ENCODE measurements around the gene SORT1. TPM values are rescaled to one million over a fixed set of nuclear protein-coding genes. Genes with fewer than 3 reads are reported as not detected.
"Not testable (repeated sequence)": the region's sequence is repeated elsewhere in the genome, so short reads cannot be mapped to it uniquely, and the experiment has no call there.

SORT1 gene
- total RNA-seq (2014; rRNA removed; shearing (Covaris generic)), result 22.0 and 28.3 TPM in 2 replicates

GRCh38 chr1:109397581-109398342 is at the start of gene SORT1:
SORT1 (minus strand) TSS chr1:109397918; CDS start chr1:109397892, 26 bp downstream.
- DNase-seq (ENCODE audit: low read depth), result peak; percentile 89

- not testable (repeated sequence) for DNase-seq (ENCODE audit: low read depth)
These were observed 48.4 kb upstream of the SORT1 start for GRCh38 chr1:109445949-109446695.

- no peak for DNase-seq (ENCODE audit: low read depth)
These were observed 46.6 kb upstream of the SORT1 start for GRCh38 chr1:109444346-109444745.

GRCh38 chr1:109443476-109443875 is 45.8 kb upstream of the SORT1 start:
- DNase-seq (ENCODE audit: low read depth), result no peak

DNA sequence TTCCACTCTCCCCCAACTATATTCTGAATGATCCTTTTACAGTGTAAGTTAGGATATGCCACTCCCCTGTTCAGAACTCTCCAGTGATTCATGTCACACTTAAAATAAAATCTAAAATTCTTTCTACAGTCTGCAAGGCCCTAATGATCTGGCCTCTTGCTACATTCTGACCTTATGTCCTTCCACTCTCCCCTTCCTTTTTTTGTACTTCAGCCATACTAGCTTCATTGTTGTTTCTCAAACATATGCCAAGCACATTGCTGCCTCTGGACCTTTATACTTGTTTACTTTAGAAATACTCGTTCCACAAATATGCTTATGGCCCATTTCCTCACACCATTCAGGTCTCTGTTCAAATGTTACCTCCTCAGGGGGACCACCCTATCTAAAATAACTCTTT is 43.4 kb upstream of the SORT1 start:
- no peak for DNase-seq (ENCODE audit: low read depth)

DNA sequence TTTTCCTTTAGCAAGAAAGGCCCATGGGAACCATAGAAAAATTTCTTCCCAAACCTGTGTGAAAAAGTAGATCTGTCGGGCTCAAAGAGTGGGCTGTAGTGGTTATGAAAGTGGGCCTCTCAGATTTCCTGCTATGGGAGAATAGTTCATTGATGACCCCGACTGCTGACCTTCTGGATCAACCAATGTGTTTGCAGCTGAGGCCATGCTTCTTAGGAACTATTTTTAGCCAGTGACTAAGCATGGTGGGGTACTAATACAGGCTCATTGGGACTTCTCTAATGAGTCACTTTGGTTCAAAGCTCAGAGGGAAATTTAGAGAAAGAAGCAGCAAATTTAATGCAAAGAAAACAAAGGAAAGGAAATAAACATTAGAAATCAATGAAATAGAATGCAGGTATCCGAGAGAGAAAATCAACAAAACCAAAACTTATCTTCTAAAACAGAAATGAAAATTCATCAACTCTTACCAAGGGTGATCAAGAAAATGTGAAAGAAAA is 41.1 kb upstream of the SORT1 start:
- DNase-seq (ENCODE audit: low read depth), result peak; percentile 93

DNA sequence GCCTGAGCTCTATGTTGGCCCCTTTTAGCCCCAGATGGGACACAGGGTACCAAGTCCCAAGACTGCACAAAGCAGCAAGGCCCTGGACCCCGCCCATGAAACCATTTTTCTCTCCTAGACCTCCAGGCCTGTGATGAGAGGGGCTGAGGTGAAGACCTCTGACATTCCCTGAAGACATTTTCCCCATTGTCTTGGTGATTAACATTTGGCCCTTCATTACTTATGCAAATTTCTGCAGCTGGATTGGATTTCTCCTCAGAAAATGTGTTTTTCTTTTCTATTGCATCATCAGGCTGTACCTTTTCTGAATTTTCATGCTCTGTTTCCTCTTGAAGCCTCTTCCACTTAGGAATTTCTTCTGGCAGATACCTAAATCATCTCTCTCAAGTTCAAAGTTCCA is 36.8 kb upstream of the SORT1 start:
- no peak for DNase-seq (ENCODE audit: low read depth)

DNA sequence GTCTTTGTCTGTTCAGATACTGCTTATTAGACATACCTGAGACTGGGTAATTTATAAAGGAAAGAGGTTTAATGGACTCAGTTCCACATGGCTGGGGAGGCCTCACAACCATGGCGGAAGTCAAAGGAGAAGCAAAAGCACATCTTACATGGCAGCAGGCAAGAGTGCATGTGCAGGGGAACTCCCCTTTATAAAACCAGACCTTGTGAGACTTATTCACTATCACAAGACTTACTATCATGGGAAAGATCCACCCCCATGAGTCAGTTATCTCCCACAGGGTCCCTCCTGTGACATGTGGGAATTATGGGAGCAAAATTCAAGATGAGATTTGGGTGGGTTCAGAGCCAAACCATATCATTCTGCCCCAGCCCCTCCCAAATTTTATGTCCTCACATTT is 35.6 kb upstream of the SORT1 start:
- no peak for DNase-seq (ENCODE audit: low read depth)

GRCh38 chr1:109432336-109432735 is 34.6 kb upstream of the SORT1 start:
- no peak for DNase-seq (ENCODE audit: low read depth)

DNA sequence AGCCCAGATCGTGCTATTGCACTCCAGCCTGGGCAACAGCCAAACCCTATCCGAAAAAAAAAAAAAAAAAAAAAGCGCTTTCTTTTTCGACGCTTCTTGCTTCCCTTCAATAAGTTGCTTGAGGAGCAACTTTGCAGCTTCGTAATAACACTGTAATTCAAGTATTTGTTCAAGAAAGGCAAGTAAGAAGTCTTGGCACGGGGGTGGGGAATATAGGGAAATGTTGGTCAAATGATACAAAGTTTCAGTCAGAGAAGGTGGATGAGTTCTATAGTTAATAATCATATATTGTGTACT is 29.4 kb upstream of the SORT1 start:
- DNase-seq (ENCODE audit: low read depth), result peak; percentile 10

DNA sequence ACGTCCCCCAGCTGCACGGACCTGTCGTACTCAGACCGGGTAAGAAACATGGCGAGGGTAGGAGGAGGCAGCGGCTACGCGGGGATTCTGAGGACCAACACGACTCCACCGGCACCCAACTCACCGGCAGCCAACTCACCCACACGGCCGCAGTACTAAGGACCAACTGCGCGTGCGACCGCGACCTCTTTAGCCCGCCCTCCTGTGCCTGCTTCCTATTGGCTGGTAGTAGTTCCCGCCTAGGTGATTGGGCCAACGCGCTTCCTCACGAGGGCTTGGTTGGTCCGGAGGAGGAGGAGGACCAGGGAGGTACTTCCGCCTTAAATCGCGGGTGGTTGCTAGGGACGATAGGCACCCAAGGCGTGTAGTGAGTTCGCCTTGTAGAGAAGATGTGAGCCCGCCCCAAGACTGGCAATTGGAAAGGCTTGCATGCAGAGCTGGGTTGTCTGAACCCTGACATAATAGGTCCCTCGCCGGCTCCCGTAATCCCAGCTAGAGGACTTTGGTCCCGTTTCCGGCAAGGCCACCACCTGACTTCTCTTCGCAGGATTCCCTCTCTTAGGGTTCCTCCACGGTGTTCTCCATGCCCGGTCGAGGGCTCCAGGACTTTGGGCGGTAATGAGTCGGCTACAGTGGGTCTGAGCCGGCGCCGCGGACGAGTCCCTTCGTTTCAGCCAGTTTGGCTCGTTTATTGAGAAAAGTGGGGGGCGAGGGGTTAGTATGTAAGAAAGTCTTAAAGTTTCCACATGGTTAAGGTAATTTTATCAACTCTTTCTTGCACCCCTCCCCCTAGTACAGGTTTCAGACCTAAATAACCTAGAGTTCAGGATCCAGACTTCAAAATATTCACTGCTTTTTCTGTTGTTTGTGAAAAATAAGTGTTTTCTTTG is 28.8 kb upstream of the SORT1 start, which contains the start of gene PSMA5:
PSMA5 (minus strand) TSS at position 168 of the 890 bp plus-strand sequence; CDS start at position 50, 118 bp downstream.
- DNase-seq (ENCODE audit: low read depth), result peak; percentile 100

DNA sequence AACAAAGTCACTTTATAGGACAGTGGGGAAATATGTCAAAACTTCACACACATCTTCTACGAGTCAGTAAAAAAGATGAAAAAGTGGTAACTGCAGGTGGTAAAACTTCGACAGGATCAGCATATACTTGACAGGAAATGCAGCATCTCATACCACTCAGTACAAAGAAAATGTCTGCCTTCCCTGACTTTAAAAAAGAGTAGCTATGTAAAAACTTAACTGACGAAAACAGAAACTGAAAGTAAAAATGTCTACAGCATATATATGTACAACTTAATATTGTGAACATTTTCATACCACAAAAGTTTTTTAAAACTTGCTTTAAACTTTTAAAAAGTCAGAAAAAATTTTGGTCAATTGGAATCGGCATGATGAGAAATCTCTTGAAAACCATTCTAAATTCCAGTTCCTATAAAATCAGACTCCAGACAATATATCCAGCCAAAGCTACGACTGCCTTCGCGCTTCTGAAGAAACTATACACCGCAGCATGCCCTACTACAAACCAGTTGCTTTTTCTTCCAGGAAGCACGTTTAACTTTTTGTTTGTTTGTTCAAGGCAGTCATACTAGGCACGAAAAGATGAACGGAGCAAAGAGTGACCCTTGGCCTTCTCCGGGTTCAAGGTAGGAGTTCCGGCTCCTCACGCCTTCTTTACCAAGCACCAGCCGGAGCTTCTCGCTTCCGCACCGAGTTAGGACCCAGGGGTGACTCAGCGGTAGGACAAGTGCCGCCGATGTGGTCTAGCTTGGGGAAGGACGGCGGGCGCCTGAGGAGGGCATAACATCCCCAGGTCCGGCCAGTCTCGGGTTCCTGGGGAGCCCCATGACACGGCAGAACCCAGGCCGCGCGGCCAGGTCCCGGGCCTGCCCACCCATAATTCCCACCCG is 27.9 kb upstream of the SORT1 start:
- DNase-seq (ENCODE audit: low read depth), result peak; percentile 82

DNA sequence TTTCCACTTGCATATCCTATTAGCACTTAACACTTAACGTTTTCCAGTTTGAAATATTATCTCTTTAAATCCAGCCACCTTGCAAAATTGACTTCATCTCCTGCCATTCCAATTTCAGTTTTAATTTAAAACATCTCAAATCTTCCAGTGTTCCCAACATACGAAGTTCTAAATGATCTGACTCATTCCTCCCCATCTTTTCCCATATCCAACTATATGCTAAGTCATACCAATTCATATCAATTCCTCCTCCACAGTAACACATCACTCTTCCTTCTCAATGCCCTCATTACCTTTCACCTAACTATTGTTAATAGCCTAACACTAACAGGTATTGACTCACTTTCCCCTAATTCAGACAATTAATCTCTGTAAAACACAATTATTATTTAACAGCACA is 25.8 kb upstream of the SORT1 start:
- DNase-seq (ENCODE audit: low read depth), result no peak

DNA sequence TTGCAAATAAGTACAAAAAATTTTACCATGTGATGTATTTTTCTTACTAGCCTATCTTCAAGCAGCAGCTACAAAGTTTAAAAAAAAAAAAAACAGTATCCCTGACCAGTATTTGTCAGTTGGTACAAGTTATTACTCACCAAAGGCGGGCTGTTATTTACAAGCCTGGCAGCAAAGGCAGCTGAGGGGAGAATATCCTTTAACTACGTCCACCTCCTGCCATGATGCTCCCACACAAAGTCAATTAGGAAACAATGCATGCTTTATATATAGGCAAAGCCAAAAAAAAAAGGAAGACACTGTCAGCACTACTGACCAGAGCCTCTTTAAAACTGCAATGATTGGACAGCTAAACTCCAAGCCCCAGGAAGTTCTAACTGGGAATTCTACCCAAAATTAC is 14.8 kb upstream of the SORT1 start:
- no peak for DNase-seq (ENCODE audit: low read depth)

DNA sequence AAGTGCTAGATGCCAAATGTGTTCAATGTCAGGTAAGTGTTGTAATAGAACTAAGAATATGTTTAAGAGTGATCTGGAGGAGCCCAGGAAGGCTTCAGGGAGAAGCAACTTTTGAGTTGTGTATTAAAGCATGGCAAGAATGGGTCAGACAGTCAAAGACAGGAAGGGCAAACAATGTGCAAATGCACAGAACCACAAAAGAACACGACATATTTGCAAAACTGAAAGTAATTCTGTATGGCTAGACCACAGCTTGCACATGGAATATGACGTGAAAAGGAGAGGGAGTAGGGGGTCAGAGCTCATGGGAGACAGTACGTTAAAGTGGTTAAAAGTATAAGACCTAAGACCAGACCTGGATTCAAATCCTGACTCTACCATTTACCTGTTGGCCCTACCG is 7.1 kb upstream of the SORT1 start:
- DNase-seq (ENCODE audit: low read depth), result no peak

DNA sequence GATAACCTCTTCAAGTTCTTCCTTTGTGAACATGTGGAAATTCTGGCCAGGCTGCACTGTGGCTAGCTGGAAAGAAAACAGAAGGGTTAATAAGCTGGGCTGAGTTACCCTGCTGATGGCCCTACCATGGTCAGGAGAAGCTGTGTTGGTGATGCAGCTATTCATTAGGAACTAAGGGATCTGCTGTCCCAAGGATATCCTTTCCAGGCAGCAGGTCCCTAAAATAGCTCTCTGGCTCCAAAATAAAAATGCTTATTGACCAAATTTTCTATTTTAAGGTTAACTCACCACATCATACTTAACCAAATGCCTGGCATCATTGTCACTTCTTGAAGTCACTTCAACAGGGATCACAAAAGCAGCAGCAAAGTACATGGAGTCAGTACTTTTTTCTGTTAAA is 4.3 kb upstream of the SORT1 start:
- no peak for DNase-seq (ENCODE audit: low read depth)

- DNase-seq (ENCODE audit: low read depth), result no peak
These were observed 2.4 kb upstream of the SORT1 start for GRCh38 chr1:109400035-109400655.

GRCh38 chr1:109399326-109399957 is 1.7 kb upstream of the SORT1 start:
- peak; percentile 71 for DNase-seq (ENCODE audit: low read depth)

DNA sequence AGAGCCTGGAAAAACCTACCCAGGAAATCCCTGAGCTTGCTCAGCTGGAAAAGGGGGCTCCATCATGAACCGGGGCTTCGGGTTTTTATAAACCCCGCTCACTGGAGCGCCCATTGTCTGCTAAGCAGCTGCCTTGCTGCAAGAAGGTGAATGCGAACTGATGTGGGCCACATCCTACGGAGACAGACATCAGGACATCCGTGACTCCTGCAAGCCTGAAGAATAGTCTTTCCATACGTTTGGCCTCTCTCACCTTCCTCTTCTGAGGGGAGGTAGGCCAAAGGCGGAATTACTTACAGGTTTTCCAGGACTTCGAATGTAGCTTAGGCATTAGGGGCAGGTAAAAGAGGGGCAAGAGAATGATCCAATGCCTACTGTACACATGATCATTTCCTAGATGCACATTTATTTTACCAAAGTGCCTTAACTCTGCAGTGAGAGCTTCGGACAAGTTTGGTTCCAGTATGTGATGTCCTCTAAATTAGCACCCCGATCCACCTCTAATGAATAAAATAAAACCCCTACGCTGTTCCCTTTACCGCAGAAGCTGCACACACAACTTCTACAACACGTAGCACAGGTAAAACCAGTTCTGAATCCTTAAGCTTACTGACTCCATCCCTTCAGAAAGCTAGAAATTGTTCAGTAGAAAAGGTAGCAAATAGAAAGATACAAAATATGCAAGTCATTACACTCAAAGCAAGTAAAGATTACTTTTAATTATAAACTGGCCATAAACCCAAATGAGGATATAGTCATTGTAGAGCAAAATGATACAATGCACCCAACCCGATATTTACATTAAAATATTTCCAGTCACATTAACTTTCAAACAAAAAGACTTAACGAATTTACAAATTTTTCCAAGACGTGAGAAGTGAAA is 866 bp upstream of the SORT1 start:
- no peak for DNase-seq (ENCODE audit: low read depth)

All from M059J (cell line).